ENCODE measurements around the gene QSOX2.

Gene QSOX2

GRCh38 chr9:136287960-136288753 lies 42.5 kb upstream of the QSOX2 start:
- H3K9ac ChIP-seq (ENCODE audit: low read length) = no peak overlapping the region
- H3K4me3 ChIP-seq (ENCODE audit: low read depth, low read length) = no peak overlapping the region
- peaks cover 4% of the 10 kb centered on the region; the same call in 1 of the 2 replicates for H3K4me1 ChIP-seq (ENCODE audit: control insufficient read depth, insufficient read depth, low read length)
- H3K9me3 ChIP-seq (ENCODE audit: control insufficient read depth, insufficient read depth, low read depth, low read length) = peaks cover 2% of the 10 kb centered on the region
- no peaks in the 10 kb centered on the region for H3K36me3 ChIP-seq (ENCODE audit: control insufficient read depth, insufficient read depth, low read length)
- H3K27me3 ChIP-seq (ENCODE audit: control insufficient read depth, insufficient read depth, low read length) = no peaks in the 10 kb centered on the region
- H3K27ac ChIP-seq (ENCODE audit: low read depth, low read length) = no peak overlapping the region

DNA sequence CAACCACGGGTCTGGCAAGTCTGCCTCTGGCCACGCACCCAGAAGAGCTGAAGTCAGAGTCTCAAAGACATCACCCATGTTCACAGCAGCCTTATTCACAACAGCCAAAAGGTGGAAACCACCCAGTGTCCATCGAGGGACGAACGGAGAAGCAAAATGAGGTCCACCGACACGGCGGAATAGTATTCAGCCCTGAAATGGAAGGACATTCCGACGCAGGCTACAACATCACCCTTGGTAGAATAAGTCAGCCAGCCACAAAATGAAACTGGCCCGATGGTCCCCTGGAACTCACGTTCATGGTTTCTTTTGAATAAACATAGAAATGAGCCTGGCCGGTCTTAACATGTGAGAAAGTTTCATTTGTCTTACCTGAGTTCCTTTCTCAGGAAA lies 41.4 kb upstream of the QSOX2 start:
- Histone ChIP-seq H3K36me3 (ENCODE audit: control insufficient read depth, insufficient read depth, low read length) (no peaks in the 10 kb centered on the region), H3K4me1 (ENCODE audit: control insufficient read depth, insufficient read depth, low read length) (peaks cover 4% of the 10 kb centered on the region; the same call in 1 of the 2 replicates), H3K27ac (ENCODE audit: low read depth, low read length) (no peak overlapping the region), H3K9me3 (ENCODE audit: control insufficient read depth, insufficient read depth, low read depth, low read length) (no peaks in the 10 kb centered on the region), H3K27me3 (ENCODE audit: control insufficient read depth, insufficient read depth, low read length) (no peaks in the 10 kb centered on the region), H3K4me3 (ENCODE audit: low read depth, low read length) (no peak overlapping the region), H3K9ac (ENCODE audit: low read length) (no peak overlapping the region)

DNA sequence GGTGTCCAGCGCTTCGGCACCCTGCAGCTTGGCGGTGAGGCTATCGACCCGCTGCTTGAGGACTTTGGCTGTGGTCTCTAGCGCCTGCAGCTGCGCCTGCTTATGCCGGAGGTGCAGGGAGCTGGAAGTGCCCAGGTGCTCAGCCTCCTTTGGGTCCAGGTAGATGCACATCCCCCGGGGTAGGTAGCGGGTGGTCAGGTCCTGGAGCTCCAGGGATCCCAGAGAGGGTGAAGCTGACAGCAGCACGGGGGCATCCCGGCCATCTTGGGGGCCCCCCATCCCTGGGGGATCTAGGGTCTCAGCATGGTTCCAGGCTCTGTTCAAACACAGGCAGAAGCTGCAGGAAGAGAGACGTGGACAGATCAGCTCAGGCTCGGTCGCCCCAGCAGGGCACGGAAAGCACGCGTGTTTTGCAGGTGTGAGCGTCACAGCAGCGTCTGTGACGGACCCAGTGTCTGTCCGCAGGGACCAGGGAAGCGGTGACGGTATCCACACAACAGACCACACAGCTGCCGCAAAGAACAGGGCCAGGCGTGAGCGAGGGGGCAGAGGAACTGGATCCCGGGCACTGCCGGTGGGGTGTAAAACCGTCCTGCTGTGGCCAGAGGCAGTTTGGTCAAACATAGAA lies 40.9 kb upstream of the QSOX2 start:
- Histone ChIP-seq H3K4me1 (ENCODE audit: control insufficient read depth, insufficient read depth, low read length) (peaks cover 4% of the 10 kb centered on the region; the same call in 1 of the 2 replicates), H3K9ac (ENCODE audit: low read length) (no peak overlapping the region), H3K4me3 (ENCODE audit: low read depth, low read length) (no peak overlapping the region), H3K27me3 (ENCODE audit: control insufficient read depth, insufficient read depth, low read length) (no peaks in the 10 kb centered on the region), H3K36me3 (ENCODE audit: control insufficient read depth, insufficient read depth, low read length) (no peaks in the 10 kb centered on the region), H3K9me3 (ENCODE audit: control insufficient read depth, insufficient read depth, low read depth, low read length) (no peaks in the 10 kb centered on the region), H3K27ac (ENCODE audit: low read depth, low read length) (no peak overlapping the region)

- Histone ChIP-seq H3K4me1 (ENCODE audit: control insufficient read depth, insufficient read depth, low read length) (peaks cover 4% of the 10 kb centered on the region; the same call in 1 of the 2 replicates), H3K27me3 (ENCODE audit: control insufficient read depth, insufficient read depth, low read length) (no peaks in the 10 kb centered on the region)
Measured at GRCh38 chr9:136285501-136286358, 40.1 kb upstream of the QSOX2 start.

DNA sequence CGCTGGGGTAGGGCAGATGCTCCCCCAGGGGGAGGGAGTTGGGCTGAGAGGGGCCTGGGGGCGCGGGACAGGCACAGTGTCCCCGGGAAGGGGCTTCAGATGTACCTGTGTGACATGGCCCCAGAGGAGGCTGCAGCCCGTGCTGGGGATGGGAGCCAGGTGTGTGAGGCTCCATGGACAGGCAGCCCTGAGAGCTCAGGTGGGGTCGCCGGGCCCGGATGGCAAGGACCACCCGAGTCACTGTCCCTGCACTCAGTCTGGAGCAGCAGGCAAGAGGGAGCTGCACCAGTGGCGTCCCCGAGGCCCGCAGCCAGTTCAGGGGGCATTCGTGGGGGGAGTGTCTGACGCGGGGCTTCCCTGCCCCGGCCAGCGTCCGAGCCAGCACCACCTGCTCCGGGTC lies 39.3 kb upstream of the QSOX2 start:
- Histone ChIP-seq H3K9ac (ENCODE audit: low read length) (no peak overlapping the region), H3K27ac (ENCODE audit: low read depth, low read length) (no peak overlapping the region), H3K4me1 (ENCODE audit: control insufficient read depth, insufficient read depth, low read length) (peaks cover 4% of the 10 kb centered on the region; the same call in 1 of the 2 replicates), H3K36me3 (ENCODE audit: control insufficient read depth, insufficient read depth, low read length) (no peaks in the 10 kb centered on the region), H3K27me3 (ENCODE audit: control insufficient read depth, insufficient read depth, low read length) (no peaks in the 10 kb centered on the region), H3K4me3 (ENCODE audit: low read depth, low read length) (no peak overlapping the region), H3K9me3 (ENCODE audit: control insufficient read depth, insufficient read depth, low read depth, low read length) (0 out of 2 replicates have a peak, but pooled peaks cover 2% of the 10 kb centered on the region)

More at GRCh38 chr9:136285501-136286358, 40.1 kb upstream of the QSOX2 start:
- no peaks in the 10 kb centered on the region for H3K36me3 ChIP-seq (ENCODE audit: control insufficient read depth, insufficient read depth, low read length)
- H3K9ac ChIP-seq (ENCODE audit: low read length) = no peak overlapping the region
- no peak overlapping the region for H3K4me3 ChIP-seq (ENCODE audit: low read depth, low read length)
- H3K9me3 ChIP-seq (ENCODE audit: control insufficient read depth, insufficient read depth, low read depth, low read length) = no peaks in the 10 kb centered on the region
- H3K27ac ChIP-seq (ENCODE audit: low read depth, low read length) = no peak overlapping the region

GRCh38 chr9:136284311-136284710 lies 38.7 kb upstream of the QSOX2 start:
- H3K9me3 ChIP-seq (ENCODE audit: control insufficient read depth, insufficient read depth, low read depth, low read length) = 0 out of 2 replicates have a peak, but pooled peaks cover 6% of the 10 kb centered on the region
- no peak overlapping the region for H3K27ac ChIP-seq (ENCODE audit: low read depth, low read length)
- H3K36me3 ChIP-seq (ENCODE audit: control insufficient read depth, insufficient read depth, low read length) = no peaks in the 10 kb centered on the region
- H3K4me3 ChIP-seq (ENCODE audit: low read depth, low read length) = no peak overlapping the region
- H3K27me3 ChIP-seq (ENCODE audit: control insufficient read depth, insufficient read depth, low read length) = no peaks in the 10 kb centered on the region
- no peak overlapping the region for H3K9ac ChIP-seq (ENCODE audit: low read length)
- peaks cover 4% of the 10 kb centered on the region; the same call in 1 of the 2 replicates for H3K4me1 ChIP-seq (ENCODE audit: control insufficient read depth, insufficient read depth, low read length)

DNA sequence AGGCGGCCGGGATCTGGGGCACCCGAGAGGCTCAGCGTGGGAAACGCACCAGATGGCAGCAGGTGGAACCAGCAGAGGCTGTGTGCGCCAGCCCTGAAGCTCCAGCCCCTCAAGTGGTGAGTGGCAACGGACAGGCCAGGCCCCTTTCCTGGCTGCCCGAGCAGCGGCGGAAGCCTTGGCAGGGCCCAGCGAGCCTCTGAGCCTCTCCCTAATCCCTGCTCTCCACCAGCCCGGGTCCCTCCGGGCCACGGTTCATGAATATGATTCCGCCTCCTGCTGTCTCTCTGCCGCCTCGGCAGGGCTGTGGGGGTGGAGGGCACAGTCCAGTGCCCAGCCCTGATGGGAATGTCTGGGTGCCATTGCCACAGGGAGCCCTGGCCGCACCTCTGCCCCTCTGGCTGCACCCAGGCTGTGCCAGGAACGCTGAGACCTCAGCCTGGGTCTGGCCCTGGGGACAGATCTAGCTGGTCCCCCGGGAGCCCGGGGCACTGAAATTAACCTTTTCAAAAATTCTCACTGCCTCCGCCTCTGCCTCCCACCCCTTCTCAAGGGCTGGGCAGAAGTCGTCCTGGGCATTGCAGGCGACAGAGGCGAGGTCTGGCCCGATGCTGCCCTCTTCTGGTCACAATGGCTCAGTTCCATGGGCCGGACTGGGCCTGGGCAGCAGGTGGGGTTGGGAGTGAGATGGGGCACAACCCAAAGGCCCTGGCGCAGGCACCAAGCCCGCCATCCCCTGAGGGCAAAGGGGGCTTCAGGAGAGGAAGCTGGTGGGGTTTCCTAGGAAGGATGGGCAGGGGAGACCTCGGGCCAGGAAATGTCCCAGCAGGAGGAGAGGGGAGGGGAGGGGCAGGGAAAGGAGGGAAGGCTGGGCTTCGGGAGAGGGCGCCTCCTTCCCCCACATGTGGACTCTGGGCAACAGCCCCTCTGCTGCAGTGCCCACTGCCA lies 38.0 kb upstream of the QSOX2 start:
- Histone ChIP-seq H3K9ac (ENCODE audit: low read length) (no peak overlapping the region), H3K4me1 (ENCODE audit: control insufficient read depth, insufficient read depth, low read length) (peaks cover 4% of the 10 kb centered on the region; the same call in 1 of the 2 replicates), H3K36me3 (ENCODE audit: control insufficient read depth, insufficient read depth, low read length) (no peaks in the 10 kb centered on the region), H3K27ac (ENCODE audit: low read depth, low read length) (no peak overlapping the region), H3K9me3 (ENCODE audit: control insufficient read depth, insufficient read depth, low read depth, low read length) (0 out of 2 replicates have a peak, but pooled peaks cover 6% of the 10 kb centered on the region), H3K4me3 (ENCODE audit: low read depth, low read length) (no peak overlapping the region), H3K27me3 (ENCODE audit: control insufficient read depth, insufficient read depth, low read length) (no peaks in the 10 kb centered on the region)

DNA sequence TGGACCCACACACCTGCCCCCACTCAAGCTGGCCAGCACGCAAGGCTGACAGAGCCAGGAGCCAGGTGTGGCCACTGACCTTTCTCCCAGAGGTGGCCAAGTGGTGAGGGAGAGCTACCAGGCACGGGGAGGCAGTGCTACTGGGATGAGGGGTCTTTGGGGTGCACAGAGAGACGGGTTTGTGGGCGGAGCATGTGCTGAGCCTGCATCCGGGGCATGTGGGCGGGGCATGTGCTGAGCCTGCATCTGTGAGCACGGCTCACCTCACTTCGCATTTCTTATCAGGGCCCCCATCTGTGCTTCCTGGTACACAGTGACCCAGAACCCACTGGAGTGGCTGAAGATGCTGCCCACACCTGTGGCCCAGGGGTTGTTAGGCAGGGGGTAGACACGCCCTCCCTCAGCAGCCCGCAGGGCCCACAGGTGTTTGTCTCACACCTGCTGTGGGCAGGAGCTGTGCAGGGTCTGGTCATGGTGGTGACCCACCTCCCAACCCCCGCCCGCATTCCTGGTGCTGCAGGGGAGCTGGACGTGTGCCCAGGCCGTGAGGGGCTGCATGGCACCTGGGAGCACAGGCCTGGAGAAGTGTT lies 36.8 kb upstream of the QSOX2 start:
- H3K9me3 ChIP-seq (ENCODE audit: control insufficient read depth, insufficient read depth, low read depth, low read length) = 0 out of 2 replicates have a peak, but pooled peaks cover 6% of the 10 kb centered on the region
- H3K4me1 ChIP-seq (ENCODE audit: control insufficient read depth, insufficient read depth, low read length) = peaks cover 4% of the 10 kb centered on the region; the same call in 1 of the 2 replicates
- H3K36me3 ChIP-seq (ENCODE audit: control insufficient read depth, insufficient read depth, low read length) = no peaks in the 10 kb centered on the region
- H3K27ac ChIP-seq (ENCODE audit: low read depth, low read length) = no peak overlapping the region
- H3K9ac ChIP-seq (ENCODE audit: low read length) = no peak overlapping the region
- H3K27me3 ChIP-seq (ENCODE audit: control insufficient read depth, insufficient read depth, low read length) = no peaks in the 10 kb centered on the region
- no peak overlapping the region for H3K4me3 ChIP-seq (ENCODE audit: low read depth, low read length)

GRCh38 chr9:136281421-136282271 lies 36.0 kb upstream of the QSOX2 start:
- H3K27ac ChIP-seq (ENCODE audit: low read depth, low read length) = no peak overlapping the region
- H3K36me3 ChIP-seq (ENCODE audit: control insufficient read depth, insufficient read depth, low read length) = no peaks in the 10 kb centered on the region
- peaks cover 4% of the 10 kb centered on the region; the same call in 1 of the 2 replicates for H3K4me1 ChIP-seq (ENCODE audit: control insufficient read depth, insufficient read depth, low read length)
- 0 out of 2 replicates have a peak, but pooled peaks cover 6% of the 10 kb centered on the region for H3K9me3 ChIP-seq (ENCODE audit: control insufficient read depth, insufficient read depth, low read depth, low read length)
- no peak overlapping the region for H3K9ac ChIP-seq (ENCODE audit: low read length)
- no peak overlapping the region for H3K4me3 ChIP-seq (ENCODE audit: low read depth, low read length)
- H3K27me3 ChIP-seq (ENCODE audit: control insufficient read depth, insufficient read depth, low read length) = no peaks in the 10 kb centered on the region
